Stimulated activated CD8-positive, alpha-beta memory T cell treated with anti-CD3 and anti-CD28 coated beads, Interleukin-15, amount 100 ng/mL, for 48 hours (primary cell): ENCODE results near the gene GOLGA6A.
"Not testable (repeated sequence)": the region's sequence is repeated elsewhere in the genome, so short reads cannot be mapped to it uniquely, and the experiment has no call there.

Source experiments
- DNase-seq, 2 donors: peaks; one replicate each; pipeline ENCODE4 v3.0.0-alpha.2; 2020; ENCODE audit warnings: low read depth in 2 of 2

GOLGA6A gene

DNA sequence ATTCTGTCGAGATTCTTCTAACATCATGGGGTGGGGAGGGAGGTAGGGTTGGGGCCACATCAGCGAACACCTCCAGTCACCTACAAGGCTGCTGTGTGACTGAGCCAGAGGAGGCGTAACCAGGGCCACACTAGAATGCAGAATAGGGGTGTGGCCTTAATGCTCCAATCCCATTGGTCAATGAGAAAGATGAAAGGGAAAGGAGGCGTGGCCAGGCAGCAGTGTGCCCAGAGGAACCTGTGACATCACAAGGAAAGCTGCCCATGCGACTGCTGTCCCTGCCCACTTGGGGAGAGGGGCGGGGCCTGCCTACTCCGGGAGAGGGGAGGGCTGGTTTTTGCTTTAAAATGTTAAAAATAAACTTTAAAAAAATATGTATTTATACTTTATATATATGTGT is at the start of gene GOLGA6A:
TSS of gene GOLGA6A (minus strand) at position 101 of the 400 bp plus-strand sequence. CDS start at position 60, 41 bp downstream.
- DNase-seq = not testable (repeated sequence)

GRCh38 chr15:74131628-74132413 is 49.5 kb upstream of the GOLGA6A start:
- no peak for DNase-seq

GRCh38 chr15:74130849-74131627 is 48.7 kb upstream of the GOLGA6A start:
- DNase-seq = no peak

GRCh38 chr15:74130155-74130848 is 48.0 kb upstream of the GOLGA6A start, which contains the start of gene ISLR2:
TSS of gene ISLR2 (plus strand) at chr15:74130586. CDS start at chr15:74132755, 2,169 bp downstream.
- DNase-seq = no peak

- DNase-seq = no peak
Observed at GRCh38 chr15:74129586-74130154, 47.3 kb upstream of the GOLGA6A start.

- DNase-seq = no peak
Observed at GRCh38 chr15:74128785-74129585, 46.6 kb upstream of the GOLGA6A start.

GRCh38 chr15:74127954-74128784 is 45.8 kb upstream of the GOLGA6A start:
- no peak for DNase-seq

DNA sequence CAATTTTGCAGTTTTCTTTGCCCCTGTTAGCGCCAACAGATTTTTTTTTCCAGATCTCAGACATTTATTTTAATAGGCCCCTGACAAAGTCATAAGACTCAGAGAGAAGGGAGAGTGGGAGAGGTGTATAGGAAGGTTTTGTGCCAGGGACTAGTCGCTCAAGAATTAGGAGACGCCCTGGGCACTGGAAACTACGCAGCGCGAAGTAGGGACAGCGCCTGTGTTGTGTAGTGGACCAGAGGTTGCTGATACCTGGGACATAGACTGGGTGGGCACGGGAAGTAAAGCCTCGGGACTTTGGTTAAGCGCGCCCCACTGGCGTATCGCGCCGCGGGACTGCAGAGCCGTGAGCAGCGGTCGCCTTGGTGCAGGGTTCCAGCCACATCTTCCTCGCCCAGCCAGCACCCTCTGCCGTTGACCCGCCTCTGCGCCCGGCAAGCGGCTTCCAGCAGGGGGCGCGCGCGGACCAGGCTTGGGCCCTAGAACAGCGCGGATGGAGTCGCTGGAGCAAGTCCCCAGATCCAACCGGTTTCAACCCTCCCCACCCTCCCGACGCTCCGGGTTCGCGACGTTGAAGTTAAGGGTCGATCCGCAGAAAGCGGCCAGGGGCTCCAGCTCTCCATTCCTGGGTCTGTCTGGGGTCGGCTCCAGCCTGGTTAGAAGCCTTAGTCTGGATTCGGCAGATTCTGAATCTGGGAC is 45.1 kb upstream of the GOLGA6A start:
- peak; percentile 82 to 84 for DNase-seq

DNA sequence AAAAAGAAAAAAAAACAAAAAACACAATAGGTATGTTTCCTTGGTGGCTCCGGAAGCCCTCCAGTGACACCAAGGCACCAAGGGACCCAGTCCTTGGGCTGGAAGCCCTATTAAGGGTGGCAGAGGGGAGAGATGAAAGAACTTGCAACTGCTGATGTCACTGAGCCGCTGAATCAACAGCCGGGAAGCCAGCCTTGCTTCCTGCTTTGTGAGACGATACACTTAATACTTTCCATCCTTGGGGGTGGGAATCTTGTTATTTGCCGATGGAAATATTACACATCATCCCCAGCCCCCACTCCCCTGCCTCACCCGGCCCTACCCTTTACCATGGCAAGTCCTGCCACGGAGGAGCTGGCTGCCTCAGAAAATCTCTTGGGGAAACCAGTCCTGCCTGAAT is 42.4 kb upstream of the GOLGA6A start:
- DNase-seq = no peak

GRCh38 chr15:74124196-74124595 is 41.8 kb upstream of the GOLGA6A start:
- no peak for DNase-seq

GRCh38 chr15:74123658-74124057 is 41.3 kb upstream of the GOLGA6A start:
- DNase-seq = no peak

GRCh38 chr15:74123131-74123429 is 40.7 kb upstream of the GOLGA6A start:
- no peak for DNase-seq

- DNase-seq = no peak
Observed at GRCh38 chr15:74122403-74123130, 40.2 kb upstream of the GOLGA6A start.

DNA sequence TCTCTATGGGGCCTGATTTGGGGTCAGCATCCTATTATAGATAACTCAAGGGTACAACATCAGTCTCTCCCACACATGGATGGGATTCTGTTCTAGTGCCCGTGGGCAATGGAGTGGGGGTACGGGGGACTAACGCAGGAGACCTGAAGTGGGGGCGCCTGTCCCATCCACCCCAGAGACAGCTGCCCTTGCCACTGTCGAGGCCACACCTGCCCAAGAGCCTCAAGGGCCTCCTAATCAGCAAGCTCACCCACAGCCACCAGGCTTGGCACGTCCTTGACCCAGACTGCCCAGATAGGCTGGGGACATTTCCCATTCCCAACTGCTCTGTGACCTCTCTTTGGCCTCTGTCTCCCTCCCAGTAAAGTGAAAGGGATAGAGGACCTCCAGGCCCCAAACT is 39.5 kb upstream of the GOLGA6A start:
- no peak for DNase-seq

DNA sequence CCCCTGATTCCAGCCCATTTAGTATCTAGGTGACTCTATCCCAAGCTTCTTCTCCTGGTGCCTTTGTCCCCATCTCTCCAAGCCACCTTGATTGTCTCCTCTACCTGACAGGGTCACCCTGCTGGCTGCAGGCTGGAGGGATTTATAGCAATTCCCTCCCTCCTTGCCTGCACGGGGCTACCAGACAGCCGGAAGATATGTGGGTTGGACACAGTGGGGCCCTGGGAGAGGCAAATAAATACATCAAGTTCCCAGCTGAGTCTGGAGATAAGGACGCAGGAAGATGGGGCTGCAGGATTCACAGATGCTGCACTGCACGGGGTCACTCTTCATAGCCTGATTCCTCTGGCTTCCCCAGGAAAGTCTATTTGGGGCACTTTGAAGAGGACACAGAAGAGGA is 38.7 kb upstream of the GOLGA6A start:
- DNase-seq = no peak

DNA sequence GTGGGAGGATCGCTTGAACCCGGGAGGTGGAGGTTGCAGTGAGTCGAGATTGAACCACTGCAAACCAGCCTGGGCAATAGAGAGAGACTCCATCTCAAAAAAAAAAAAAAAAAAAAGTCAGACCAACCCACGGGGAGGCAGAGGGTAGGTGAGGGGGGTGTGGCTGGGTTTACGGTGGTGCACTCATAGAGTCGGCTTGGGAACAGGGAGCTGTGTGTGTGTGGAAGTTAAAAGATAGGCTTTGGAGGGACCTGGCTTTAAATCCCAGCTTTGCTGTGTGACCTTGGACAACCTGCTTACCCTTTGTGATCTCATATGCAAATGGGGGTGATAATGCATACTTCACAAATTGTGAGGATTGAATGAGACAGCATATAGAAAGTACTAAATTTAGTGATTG is 38.1 kb upstream of the GOLGA6A start:
- no peak for DNase-seq

DNA sequence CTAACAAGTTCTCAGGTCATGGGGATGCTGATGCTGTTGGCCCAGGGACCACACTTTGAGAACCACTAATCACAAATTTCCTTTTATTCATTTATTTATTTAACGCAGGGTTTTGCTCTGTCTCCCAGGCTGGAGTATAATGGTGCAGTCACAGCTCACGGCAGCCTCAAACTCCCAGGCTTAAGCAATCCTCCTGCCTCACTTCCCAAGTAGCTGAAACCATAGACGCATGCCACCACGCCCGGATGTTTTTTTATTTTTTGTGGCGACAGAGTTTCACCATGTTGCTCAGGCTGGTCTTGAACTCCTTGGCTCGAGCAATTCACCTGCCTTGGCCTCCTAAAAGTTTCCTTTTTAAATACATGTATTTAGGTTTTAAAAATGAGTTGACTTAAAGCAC is 27.4 kb upstream of the GOLGA6A start:
- DNase-seq = no peak

DNA sequence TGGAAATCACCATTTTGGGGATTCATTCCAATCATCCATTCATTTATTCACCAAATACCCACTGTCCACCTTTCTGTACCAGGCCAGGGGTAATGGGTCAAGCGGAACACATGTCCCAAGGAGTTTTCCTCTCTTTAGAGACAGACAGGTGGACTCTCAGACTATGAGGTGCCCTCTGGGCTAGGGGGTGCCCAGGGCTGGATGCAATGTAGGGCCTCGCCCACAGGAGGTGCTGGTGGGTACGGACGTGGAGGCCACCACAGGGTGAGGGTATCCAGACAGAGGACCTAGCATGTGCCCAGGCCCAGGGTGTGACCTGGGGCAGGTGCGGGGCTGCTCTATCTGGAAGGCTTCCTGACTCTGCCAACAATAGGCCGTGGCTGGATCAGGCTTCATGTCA is 26.3 kb upstream of the GOLGA6A start:
- DNase-seq = not testable (repeated sequence)

DNA sequence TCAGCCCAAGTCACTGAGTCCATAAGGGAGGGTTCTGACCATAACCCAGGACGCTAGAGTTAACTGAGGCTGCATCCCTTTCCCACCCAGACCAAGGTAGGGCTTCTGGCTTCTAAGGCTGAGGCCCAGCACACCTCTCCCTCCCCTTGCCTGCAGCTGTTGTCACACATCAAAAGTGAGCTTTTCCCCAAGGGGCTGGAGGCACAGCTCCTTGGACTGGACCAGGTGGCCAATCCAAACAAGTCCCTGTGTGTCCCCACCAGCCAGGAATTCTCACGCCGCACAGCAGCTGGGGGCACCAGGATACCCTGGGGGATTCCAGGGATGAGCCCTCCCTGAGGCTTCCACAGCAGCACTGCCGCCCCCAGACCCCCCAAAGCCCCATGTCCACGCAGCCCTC is 25.8 kb upstream of the GOLGA6A start:
- DNase-seq = no peak
